Islet precursor cell (in vitro differentiated cells): ENCODE data around the gene CNPY1.

ENCODE experiments used
- DNase-seq: peaks from one replicate; pipeline ENCODE4 v3.0.0-alpha.2; 2018

CNPY1 gene

GRCh38 chr7:155558351-155558750, 12.0 kb upstream of the CNPY1 start:
- DNase-seq, result no peak

GRCh38 chr7:155557778-155558177, 11.4 kb upstream of the CNPY1 start:
- no peak for DNase-seq

- no peak for DNase-seq
These were observed 10.4 kb upstream of the CNPY1 start for GRCh38 chr7:155556763-155557162.

GRCh38 chr7:155555116-155555695, 8.8 kb upstream of the CNPY1 start:
- DNase-seq, result no peak

GRCh38 chr7:155553871-155554270, 7.5 kb upstream of the CNPY1 start:
- DNase-seq, result no peak

- DNase-seq, result no peak
These were observed 5.6 kb upstream of the CNPY1 start for GRCh38 chr7:155551785-155552611.

GRCh38 chr7:155550916-155551315, 4.6 kb upstream of the CNPY1 start:
- no peak for DNase-seq

- DNase-seq, result no peak
These were observed 2.9 kb upstream of the CNPY1 start for GRCh38 chr7:155549226-155549625.

GRCh38 chr7:155547161-155547791, 917 bp upstream of the CNPY1 start:
- no peak for DNase-seq

GRCh38 chr7:155545348-155545747, 1.0 kb downstream of the CNPY1 start:
- no peak for DNase-seq

GRCh38 chr7:155544485-155544884, 1.9 kb downstream of the CNPY1 start:
- DNase-seq, result no peak

- no peak for DNase-seq
These were observed 2.4 kb downstream of the CNPY1 start for GRCh38 chr7:155543926-155544325.

GRCh38 chr7:155543011-155543876, 3.1 kb downstream of the CNPY1 start:
- no peak for DNase-seq

GRCh38 chr7:155541986-155542675, 4.2 kb downstream of the CNPY1 start:
- DNase-seq, result no peak

- DNase-seq, result no peak
These were observed 5.8 kb downstream of the CNPY1 start for GRCh38 chr7:155540553-155540952.

- no peak for DNase-seq
These were observed 8.1 kb downstream of the CNPY1 start for GRCh38 chr7:155538293-155538692.

GRCh38 chr7:155536451-155536850, 9.9 kb downstream of the CNPY1 start:
- no peak for DNase-seq

- no peak for DNase-seq
These were observed 11.7 kb downstream of the CNPY1 start for GRCh38 chr7:155534691-155535090.

- peak; percentile 71 for DNase-seq
These were observed 12.3 kb downstream of the CNPY1 start for GRCh38 chr7:155533827-155534690.

- no peak for DNase-seq
These were observed 13.1 kb downstream of the CNPY1 start for GRCh38 chr7:155533120-155533826.

- no peak for DNase-seq
These were observed 13.6 kb downstream of the CNPY1 start for GRCh38 chr7:155532792-155533119.
